T-helper 1 cell treated with Interleukin-12 subunit alpha and Interleukin-12 subunit beta and Interleukin-4 antibody, amounts not matched to agents 30 ng/mL and 1 ng/mL, for 36 hours (primary cell): Measurements from ENCODE around the gene ITGA11. TPM values are rescaled to one million over a fixed set of nuclear protein-coding genes. Genes with fewer than 3 reads are reported as not detected.

Experiments
- intact Hi-C: fragments of 100-400 bp; cut with micrococcal nuclease; formaldehyde crosslinking; loops from one replicate; pipeline ENCODE4 v1.15.1; 2024
- total RNA-seq: library from RNA; stranded (reverse); gene quantifications from 2 replicates; pipeline ENCODE4 v1.2.3, GENCODE V29; 2022

The ITGA11 gene
- total RNA-seq, 1 donor from 2014 or later: 1.7 TPM

- intact Hi-C loops: no loop called here
Measured at GRCh38 chr15:68396068-68396467, 35.9 kb downstream of the ITGA11 start.

- intact Hi-C loops: no loop called here
Measured at GRCh38 chr15:68391121-68391520, 40.8 kb downstream of the ITGA11 start.

DNA sequence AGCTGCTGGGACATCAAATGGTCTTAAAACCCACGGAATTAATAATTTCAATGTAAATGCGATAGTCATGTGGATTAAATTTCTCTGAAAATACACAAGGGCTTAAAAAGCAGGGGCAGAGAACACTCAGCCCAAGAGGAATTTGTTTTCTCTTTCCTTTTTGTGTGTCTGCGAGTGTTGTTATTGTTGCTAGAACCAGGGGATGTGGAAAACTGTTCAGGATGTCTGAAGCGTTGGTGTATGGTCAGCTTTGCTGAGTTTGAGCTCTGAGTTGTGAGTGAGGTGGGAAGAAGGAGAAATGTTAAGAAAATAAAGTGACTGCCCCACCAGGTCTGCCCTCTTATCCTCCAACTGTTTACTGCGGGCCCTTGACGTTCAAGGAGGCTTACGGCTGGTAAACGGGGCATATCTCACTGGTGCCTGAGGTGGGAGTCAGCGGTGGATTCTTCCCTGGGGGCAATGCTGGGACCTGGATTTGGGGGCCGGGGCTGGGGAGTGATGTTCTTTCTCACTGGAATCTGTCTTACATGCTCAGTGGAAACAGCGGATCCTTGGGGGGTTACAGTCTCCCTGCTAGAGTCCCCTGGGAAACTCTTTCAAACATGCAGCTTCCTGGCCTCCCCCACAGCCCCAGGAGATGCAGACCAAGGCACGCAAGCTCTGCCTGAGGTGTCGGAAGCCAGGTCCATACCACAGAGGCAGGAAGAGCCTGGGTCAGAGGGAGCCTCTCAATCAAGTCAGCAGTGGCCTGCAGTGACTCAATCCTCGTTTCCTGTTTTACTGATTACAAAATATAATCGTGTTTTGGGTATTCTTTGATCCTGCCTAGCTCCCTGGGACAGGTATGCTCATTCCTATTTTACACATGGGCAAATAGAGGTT, 41.8 kb downstream of the ITGA11 start:
- intact Hi-C loops: no loop called here

DNA sequence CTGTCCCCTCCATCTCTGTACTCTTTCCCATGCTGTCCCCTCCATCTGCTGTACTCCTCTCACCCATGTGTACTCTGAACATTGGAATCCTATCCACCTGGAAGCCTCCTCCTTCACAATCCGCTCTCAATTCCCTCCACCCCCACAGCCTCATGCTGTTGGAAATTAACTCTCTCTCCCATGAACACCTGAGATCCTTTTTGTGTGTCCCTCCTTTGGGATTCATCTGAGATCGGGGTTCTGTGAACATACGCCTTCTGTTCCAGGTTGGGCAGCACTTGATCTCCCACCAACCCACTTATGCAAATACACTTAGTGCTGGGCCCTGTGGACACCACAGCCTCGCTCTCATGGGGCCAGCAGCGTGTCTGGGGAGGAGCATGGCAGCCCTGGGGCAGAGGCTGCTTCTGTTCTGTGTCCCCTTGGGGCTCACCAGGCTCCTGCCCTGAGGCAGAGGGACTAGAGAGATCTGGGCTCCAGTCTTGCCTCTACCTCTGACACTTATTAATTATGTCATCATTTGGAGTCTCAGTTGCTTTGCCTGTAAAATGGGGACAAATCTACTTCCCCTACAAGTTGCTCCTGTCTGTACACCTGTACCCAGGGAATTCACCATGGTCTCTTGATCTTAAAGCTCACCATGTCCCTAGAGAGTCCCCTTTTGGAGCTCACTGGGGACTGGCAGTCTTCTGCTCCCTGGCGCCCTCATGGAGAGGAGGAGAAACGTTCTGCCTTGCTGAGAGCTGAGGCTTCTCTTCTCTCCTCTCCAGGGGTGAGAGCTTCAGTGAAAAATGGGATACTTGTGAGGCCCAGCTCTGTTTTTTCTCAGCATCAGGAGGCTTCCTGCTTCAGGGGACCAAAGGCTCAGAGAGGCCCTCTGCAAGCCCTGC, 42.7 kb downstream of the ITGA11 start:
- intact Hi-C loops: no loop called here

DNA sequence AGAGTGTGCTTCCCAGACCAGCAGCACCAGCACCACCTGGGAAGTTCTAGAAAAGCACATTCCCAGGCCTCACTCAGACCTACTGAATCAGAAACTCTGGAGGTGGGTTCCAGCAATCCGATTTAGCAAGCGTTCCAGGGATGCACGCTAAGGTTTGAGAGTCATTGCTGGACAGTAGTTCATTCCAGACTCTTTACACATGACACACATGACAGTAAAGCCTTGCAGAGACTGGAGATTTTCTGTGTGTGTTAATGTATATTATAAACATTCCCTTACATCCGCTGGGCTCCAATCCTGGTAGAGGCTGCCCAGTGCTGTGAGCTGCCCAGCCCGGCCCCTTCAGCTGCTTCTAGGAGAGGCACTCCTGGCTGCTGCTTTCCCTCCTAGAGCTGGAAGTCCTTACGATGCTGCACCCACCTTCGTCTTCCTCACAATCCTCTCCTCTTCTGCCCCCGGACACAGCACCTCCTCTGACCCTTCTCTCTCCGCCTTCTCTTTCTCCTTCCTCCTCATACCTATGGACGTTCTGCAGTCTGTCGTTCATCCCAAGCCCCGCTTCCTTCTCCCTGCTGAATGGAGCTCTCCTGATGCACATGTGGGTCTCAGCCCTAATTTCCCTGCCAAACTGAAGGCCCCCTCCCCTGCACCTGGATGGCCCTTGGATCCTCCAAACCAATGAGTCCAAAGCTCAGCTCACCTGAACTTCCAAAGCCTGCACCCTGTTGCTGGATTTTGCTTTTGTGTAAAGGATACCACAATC, 44.4 kb downstream of the ITGA11 start:
- intact Hi-C loops: no loop called here

- intact Hi-C loops: no loop called here
Measured at GRCh38 chr15:68386587-68387288, 45.2 kb downstream of the ITGA11 start.

GRCh38 chr15:68385671-68386586, 46.0 kb downstream of the ITGA11 start:
- intact Hi-C loops: no loop called here

GRCh38 chr15:68385240-68385561, 46.8 kb downstream of the ITGA11 start:
- intact Hi-C loops: no loop called here

DNA sequence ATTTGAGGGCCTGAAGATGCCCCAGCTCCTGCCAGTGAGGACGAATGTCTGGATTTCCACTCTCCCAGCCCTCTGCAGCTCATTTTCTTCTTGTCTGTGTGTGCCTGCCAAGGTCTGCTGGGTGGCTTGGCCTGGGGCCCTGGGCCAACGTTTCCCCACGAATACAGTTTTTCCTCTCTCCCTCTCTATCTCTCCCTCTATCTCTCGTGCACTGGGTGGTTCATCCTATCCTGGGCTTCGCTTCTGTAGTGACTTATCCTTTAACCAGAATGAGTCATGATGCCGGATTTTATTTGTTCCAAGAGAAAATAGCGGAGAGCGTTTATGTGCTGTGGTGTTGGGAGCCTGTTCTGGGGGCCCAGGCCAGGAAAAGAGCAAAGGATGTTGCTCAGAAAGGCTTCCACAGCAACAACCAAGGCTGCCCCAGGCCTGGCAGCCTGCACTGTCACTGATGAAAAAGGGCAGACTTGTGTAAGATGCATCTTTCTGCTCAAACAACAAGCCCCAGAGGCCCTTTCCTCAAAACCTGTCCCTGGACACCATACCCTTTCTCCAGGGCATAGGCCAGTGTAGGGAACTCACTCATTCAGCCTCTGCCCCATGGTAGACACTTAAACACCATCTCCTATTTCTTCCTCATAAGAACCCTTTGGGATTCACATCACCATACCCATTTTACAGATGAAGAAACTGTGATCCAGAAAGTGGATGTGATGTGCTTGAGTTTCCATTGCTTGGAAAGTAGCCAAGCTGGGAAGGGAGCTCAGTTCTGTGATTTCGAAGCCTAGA, 47.3 kb downstream of the ITGA11 start:
- intact Hi-C loops: loop anchor here (5.0 kb wide), 1 partner anchor 153 kb away; no protein-coding TSS in a partner anchor

- intact Hi-C loops: loop anchor here (1.0 to 5.0 kb wide), 4 partner anchors 55 to 154 kb away; no protein-coding TSS in a partner anchor
Measured at GRCh38 chr15:68383161-68384074, 48.5 kb downstream of the ITGA11 start.

DNA sequence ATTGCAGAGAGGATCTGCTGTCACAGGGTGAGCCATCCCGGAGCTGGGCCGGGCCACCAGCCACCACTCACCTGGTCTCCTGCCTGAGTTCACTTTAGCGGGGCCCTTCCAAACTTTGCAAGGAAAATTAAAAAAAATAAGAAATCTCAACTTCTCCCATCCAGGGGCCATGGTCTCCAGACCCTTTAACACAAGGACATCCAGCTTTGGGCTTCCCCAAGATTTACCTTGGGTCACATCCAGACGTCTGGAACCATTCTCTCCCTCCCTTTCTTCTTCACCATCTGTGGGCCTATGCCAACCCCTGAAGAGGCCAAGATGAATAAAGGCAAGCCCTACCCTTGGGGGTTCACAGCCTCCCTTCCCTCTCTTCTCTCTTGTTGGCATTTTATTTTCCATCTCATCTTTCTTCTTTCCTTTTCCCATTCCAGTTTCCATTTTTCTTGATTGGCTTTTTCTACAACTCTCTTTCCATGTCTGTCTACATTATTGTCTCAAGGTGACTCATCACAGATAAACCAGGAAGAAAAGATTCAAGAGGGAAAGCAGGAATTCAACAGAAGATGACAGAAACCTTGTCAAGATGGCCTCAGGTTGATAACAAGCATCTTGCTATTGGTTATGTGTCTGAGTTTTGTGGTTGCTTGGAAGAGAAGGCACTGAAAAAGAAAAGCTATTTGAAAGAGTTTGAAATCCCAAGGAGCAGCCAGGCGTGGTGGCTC, 49.5 kb downstream of the ITGA11 start:
- intact Hi-C loops: loop anchor here (1.0 to 5.0 kb wide), 4 partner anchors 54 to 155 kb away; no protein-coding TSS in a partner anchor

GRCh38 chr15:68380456-68380855, 51.5 kb downstream of the ITGA11 start:
- intact Hi-C loops: loop anchor here (5.0 kb wide), 1 partner anchor 157 kb away; no protein-coding TSS in a partner anchor

- intact Hi-C loops: loop anchor here (5.0 kb wide), 1 partner anchor 157 kb away; no protein-coding TSS in a partner anchor
Measured at GRCh38 chr15:68379759-68380290, 52.1 kb downstream of the ITGA11 start.

DNA sequence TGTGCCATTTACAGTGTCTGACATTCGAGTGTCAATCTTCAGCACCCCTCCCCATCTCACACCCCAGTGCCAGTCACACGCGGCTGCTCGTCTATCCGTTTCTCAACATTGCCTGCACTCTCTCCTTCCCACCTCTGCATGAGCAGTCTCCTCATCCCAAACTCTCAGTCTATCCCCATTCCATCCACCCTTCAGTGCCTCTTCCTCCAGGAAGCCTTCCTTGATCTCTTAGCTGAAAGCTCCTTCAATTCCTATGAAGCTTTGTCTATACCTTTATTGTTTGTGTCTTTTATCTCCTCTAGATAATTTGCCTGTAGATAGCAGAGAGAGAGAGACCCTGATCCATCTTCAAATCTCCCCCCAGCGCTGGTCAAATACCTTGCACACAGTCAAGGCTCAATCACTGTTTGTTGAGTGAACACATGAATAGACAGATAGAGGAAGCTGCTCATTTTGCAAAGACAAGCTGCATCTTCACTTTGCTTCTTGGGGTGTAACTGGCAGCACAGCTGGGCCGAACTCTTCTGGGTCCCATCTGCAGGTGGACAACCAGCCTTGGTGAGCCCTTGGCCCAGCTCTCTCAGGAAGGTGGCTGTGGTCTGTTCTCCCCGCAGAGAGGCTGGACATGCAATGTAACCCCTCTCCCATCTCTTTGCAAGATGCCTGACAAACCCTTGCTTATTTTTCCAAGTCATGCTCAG, 52.8 kb downstream of the ITGA11 start:
- intact Hi-C loops: no loop called here

- intact Hi-C loops: no loop called here
Measured at GRCh38 chr15:68378595-68378994, 53.4 kb downstream of the ITGA11 start.

GRCh38 chr15:68377766-68378165, 54.2 kb downstream of the ITGA11 start:
- intact Hi-C loops: no loop called here
